Spleen (tissue), 11 donors: ENCODE data around the gene NAPB. TPM values are rescaled to one million over a fixed set of nuclear protein-coding genes. Genes with fewer than 3 reads are reported as not detected.

Source experiments
- polyA plus RNA-seq, 3 donors: library from polyadenylated mRNA; stranded (reverse); fragments of 200-250 nt; gene quantifications; one replicate each; pipeline ENCODE4 v1.2.1, GENCODE V29; 2013
- small RNA-seq, 4 donors: library from RNA; depleted of rRNA; stranded (forward); fragments of <200 nt; gene quantifications; one replicate each; pipeline ENCODE3, GENCODE V24; 2016
- total RNA-seq, 7 donors: library from RNA; depleted of rRNA in 3 of 7; stranded (reverse); fragments of >200 nt in 3 of 7; fragmentation: NEBNext Ultra II Directional in 4 of 7; extraction: Animal tissue kit (Norgen Biotek cat#: 25700) in 4 of 7; gene quantifications; one replicate each; pipeline versions ENCODE4 v1.1.0 to v1.2.1, GENCODE V29; 2016 to 2021
- donor health status: healthy with polysubstance abuse.
- donor health status: DM: no; HTN: no; CAD: no; lungs with moderate emphysema.
- donor health status: DM: no; HTN: no; CAD: no.
- donor health status: Bipolar disorder and iron deficiency.
- donor health status: healthy.
- donor health status: DM: no; HTN: no; CAD: no.
- donor health status: DM: yes; HTN: yes; CAD: no.

The NAPB gene
- total and polyA plus RNA-seq, 10 donors, result 3.4 to 31.9 (median 14.0) TPM

Small RNA genes within 50 kb of the gene (small RNA-seq; reads per million reads assigned to genes)
- 0 reads per million in 4 donors for gene RF00019
- gene RNA5SP479, result 0 reads per million in 4 donors

Other genes starting within 250 kb of the NAPB start
- gene NXT1, start 70.7 kb downstream of the NAPB start, total RNA-seq, result 10 to 100 TPM; 14.6 to 35.8 (median 22.6) TPM
- gene NXT1, start 70.7 kb downstream of the NAPB start, polyA plus RNA-seq, result 10 to 100 TPM; 19.7 to 37.4 (median 33.5) TPM
- 10 to 100 TPM; 10.5 to 17.0 (median 12.0) TPM for gene GZF1, start 59.3 kb downstream of the NAPB start, total RNA-seq
- gene GZF1, start 59.3 kb downstream of the NAPB start, polyA plus RNA-seq, result 1 to 10 TPM; 3.3 to 5.6 (median 3.8) TPM
- gene CSTL1, start 18.2 kb upstream of the NAPB start, total RNA-seq, result not detected
- gene CSTL1, start 18.2 kb upstream of the NAPB start, polyA plus RNA-seq, result not detected
- not detected for gene CST11, start 31.4 kb upstream of the NAPB start, total RNA-seq
- gene CST11, start 31.4 kb upstream of the NAPB start, polyA plus RNA-seq, result not detected
- not detected for gene CST8, start 69.6 kb upstream of the NAPB start, total RNA-seq
- not detected for gene CST8, start 69.6 kb upstream of the NAPB start, polyA plus RNA-seq
- gene CST9L, start 147.0 kb upstream of the NAPB start, total RNA-seq, result not detected
- gene CST9L, start 147.0 kb upstream of the NAPB start, polyA plus RNA-seq, result not detected
- gene CST9, start 184.4 kb upstream of the NAPB start, total RNA-seq, result not detected
- not detected for gene CST9, start 184.4 kb upstream of the NAPB start, polyA plus RNA-seq
- gene CST3, start 216.5 kb upstream of the NAPB start, total RNA-seq, result 1,000 to 10,000 TPM in 3 of 7 donors, 100 to 1,000 TPM in 4; 501 to 1,082 (median 830) TPM
- 100 to 1,000 TPM; 199 to 272 (median 267) TPM for gene CST3, start 216.5 kb upstream of the NAPB start, polyA plus RNA-seq